NCI-H2196 (cell line): ENCODE results near the gene CLCA4.

Source experiments
- DNase-seq: peaks from one replicate; lab custom pipeline; 2025; ENCODE audit not compliant: unreplicated experiment; lab: John Stamatoyannopoulos, UW

CLCA4 gene

GRCh38 chr1:86523670-86524354, 23.1 kb upstream of the CLCA4 start:
- DNase-seq = no peak

GRCh38 chr1:86527306-86527705, 19.6 kb upstream of the CLCA4 start:
- DNase-seq = no peak

GRCh38 chr1:86530211-86530845, 16.6 kb upstream of the CLCA4 start:
- DNase-seq = no peak

- no peak for DNase-seq
Observed at GRCh38 chr1:86537928-86538695, 8.8 kb upstream of the CLCA4 start.

GRCh38 chr1:86538775-86539174, 8.1 kb upstream of the CLCA4 start:
- no peak for DNase-seq

GRCh38 chr1:86541859-86542258, 5.0 kb upstream of the CLCA4 start:
- DNase-seq = no peak

- DNase-seq = no peak
Observed at GRCh38 chr1:86542631-86543030, 4.2 kb upstream of the CLCA4 start.

- no peak for DNase-seq
Observed at GRCh38 chr1:86548839-86549238, 2.0 kb downstream of the CLCA4 start.

- no peak for DNase-seq
Observed at GRCh38 chr1:86551305-86551704, 4.4 kb downstream of the CLCA4 start.

GRCh38 chr1:86552376-86552775, 5.5 kb downstream of the CLCA4 start:
- DNase-seq = no peak

- no peak for DNase-seq
Observed at GRCh38 chr1:86557739-86558138, 10.9 kb downstream of the CLCA4 start.

- DNase-seq = no peak
Observed at GRCh38 chr1:86563849-86564248, 17.0 kb downstream of the CLCA4 start.

GRCh38 chr1:86567341-86567740, 20.5 kb downstream of the CLCA4 start:
- DNase-seq = no peak

GRCh38 chr1:86567878-86568277, 21.0 kb downstream of the CLCA4 start:
- no peak for DNase-seq

GRCh38 chr1:86573763-86574484, 27.0 kb downstream of the CLCA4 start:
- no peak for DNase-seq

GRCh38 chr1:86581231-86581630, 34.4 kb downstream of the CLCA4 start:
- DNase-seq = no peak

- no peak for DNase-seq
Observed at GRCh38 chr1:86582161-86582560, 35.3 kb downstream of the CLCA4 start.

GRCh38 chr1:86583032-86583431, 36.2 kb downstream of the CLCA4 start:
- DNase-seq = no peak

- no peak for DNase-seq
Observed at GRCh38 chr1:86583593-86583992, 36.7 kb downstream of the CLCA4 start.

GRCh38 chr1:86594284-86594770, 47.4 kb downstream of the CLCA4 start:
- DNase-seq = no peak

GRCh38 chr1:86596224-86596623, 49.3 kb downstream of the CLCA4 start:
- no peak for DNase-seq
